Hair follicular keratinocyte (primary cell): ENCODE results near the gene IL17C. TPM values are rescaled to one million over a fixed set of nuclear protein-coding genes. Genes with fewer than 3 reads are reported as not detected.

Experiments used
- total RNA-seq: library from RNA; depleted of rRNA; stranded (reverse); fragments of >200 nt; gene quantifications from 2 replicates; pipeline ENCODE4 v1.2.3, GENCODE V29; 2015

The IL17C gene, protein sequence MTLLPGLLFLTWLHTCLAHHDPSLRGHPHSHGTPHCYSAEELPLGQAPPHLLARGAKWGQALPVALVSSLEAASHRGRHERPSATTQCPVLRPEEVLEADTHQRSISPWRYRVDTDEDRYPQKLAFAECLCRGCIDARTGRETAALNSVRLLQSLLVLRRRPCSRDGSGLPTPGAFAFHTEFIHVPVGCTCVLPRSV
- not detected in 2 replicates for total RNA-seq

DNA sequence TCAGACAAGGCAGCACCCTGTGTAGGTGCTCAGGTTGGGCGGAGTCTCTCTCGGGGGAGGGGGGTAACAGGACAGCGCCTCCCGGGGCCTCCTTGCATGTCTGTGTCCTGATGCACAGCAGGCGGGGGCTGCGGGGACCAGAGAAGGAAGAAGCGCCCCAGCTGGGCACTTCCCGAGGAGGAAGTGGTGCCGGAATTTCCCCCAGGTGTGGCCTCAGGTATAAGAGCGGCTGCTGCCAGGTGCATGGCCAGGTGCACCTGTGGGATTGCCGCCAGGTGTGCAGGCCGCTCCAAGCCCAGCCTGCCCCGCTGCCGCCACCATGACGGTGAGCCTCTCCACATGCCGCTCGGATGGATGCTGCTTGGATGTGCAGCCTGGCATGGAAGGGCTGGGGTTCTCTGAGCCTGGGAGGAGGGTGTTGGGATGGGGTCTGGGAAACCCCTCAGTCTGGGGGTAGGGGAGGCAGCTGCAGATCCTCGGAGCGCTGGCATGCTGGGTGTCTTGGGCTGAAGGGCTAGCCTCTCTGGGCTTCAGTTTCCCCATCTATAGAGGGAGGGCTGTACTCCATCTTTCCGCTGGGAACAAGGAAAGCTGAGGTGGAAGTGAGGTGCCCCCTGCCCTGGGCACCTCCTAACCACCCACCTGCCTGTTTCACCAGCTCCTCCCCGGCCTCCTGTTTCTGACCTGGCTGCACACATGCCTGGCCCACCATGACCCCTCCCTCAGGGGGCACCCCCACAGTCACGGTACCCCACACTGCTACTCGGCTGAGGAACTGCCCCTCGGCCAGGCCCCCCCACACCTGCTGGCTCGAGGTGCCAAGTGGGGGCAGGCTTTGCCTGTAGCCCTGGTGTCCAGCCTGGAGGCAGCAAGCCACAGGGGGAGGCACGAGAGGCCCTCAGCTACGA, at the start of gene IL17C:
Gene IL17C (plus strand): TSS at position 250 of the 908 bp plus-strand sequence. CDS start 70 bp downstream, at position 320.

DNA sequence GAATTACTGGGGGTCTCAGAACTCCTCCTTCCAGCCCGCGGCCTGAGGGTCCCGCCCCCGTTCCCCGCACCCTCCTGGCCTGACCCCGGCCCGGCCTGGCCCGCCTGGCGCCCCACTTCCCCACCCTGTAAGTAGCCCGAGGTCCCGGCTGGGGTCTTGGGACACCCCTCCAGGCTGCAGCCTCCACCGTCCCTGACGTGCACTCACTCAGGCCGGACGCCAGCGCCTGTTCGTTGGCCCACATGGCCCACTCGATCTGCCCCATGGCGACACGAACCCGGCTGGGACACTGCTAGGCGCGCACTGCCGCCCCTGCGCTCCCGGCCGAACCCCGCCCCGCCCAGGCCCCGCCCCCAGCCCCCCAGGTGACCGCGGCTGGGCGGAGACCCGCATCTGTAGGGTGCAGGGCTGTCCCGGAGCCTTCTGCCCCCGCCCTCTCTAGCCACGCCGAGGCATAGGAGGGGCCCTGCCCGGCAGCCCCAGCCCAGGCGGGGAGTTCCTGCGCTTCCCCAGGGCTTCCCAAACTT, 12.4 kb downstream of the IL17C start, which contains the start of gene CYBA:
Gene CYBA (minus strand): TSS at position 305 of the 527 bp plus-strand sequence. CDS start 40 bp downstream, at position 265.

DNA sequence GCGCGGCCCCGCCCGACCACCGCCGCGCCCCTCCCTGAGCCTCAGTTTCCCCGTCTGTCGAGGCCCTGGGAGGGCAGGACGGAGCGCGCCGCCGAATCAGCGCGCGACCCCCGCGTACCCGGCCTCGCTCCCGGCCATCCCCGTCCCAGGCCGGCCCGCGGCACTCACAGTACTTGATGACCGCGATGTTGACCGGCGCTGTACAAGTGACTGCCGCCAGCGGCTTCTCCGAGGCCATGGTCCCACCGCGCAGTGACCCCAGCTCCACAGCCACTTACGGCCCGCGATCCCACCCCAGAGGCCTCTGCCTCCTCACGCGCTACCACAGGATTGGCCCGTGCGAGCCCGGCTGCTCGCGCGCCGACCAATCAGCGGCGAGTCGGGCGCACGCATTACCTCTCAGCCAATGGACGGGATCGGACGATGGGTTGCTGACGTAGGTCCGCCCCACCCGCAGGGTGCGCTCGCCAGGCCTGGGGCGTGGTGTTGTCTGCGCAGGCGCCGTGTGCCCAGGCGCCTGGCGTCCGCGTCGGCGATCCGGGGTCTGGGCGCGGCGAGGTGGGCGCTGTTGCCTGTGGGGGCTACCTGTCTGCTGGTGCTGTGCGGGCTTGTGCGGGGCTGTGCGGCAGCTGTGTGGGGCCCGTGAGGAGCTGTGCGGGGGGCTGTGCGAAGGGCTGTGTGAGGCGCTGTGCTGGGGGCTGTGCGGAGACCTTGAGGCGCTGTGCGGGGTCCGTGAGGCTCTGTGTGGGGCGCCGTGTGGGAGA, 24.7 kb downstream of the IL17C start, which contains the start of gene MVD:
Gene MVD (minus strand): TSS at position 249 of the 764 bp plus-strand sequence. CDS start 11 bp downstream, at position 238.

DNA sequence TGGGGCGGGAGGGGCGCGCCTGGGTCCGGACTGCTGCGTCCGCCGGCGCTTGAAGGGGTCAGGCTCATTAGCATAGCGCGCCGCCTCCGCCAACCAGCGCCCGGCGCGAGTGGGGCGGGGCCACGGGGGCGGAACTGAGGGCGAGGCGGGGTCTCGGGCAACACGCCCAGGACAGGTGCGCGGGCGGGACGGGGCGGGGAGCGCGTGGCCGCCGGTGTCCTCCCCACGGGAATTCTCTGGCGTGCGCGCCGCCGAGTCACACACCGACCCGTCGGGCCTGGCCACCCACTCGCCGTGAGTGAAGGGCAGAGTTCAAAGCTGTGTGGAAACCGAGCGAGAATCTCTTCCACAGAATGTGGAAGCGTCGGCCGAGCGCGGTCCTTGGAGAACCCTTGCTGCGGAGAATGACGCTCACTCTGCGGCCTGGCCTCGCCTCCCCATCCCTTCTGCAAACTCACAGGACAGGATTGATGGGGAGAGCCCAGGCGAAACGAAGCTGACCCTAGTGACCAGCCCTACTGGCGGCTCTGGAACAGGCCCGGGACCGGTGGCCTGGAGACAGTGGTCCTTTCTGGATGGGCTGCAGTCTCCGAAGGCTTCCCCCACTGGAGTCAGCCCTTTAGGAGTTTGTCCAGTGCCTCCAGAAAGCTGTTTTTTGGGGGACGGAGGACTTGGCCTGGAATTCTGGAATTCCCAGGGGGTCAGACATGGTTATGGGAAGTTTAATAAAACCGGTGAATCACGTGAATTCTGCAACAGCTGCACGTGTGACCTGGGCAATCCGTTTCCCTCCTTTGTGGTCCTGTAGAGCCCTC, 48.3 kb downstream of the IL17C start, which contains the start of gene SNAI3:
Gene SNAI3 (minus strand): TSS at position 69 of the 815 bp plus-strand sequence. CDS start 101 bp downstream, outside the sequence.

Other genes with a start within 250 kb of the IL17C start
- gene ZFPM1, start 185.3 kb upstream of the IL17C start, total RNA-seq, result 1.2 and 1.5 TPM in 2 replicates
- 9.9 and 17.0 TPM in 2 replicates for gene ZC3H18, start 68.2 kb upstream of the IL17C start, total RNA-seq
- 88.1 and 94.3 TPM in 2 replicates for gene CYBA, start 12.5 kb downstream of the IL17C start, total RNA-seq
- gene MVD, start 24.5 kb downstream of the IL17C start, total RNA-seq, result 238 and 321 TPM in 2 replicates
- 0.57 TPM in 1 of 2 replicates, not detected in the other for gene SNAI3, start 47.9 kb downstream of the IL17C start, total RNA-seq
- gene RNF166, start 67.8 kb downstream of the IL17C start, total RNA-seq, result 10.5 and 12.8 TPM in 2 replicates
- gene CTU2, start 67.9 kb downstream of the IL17C start, total RNA-seq, result 11.0 and 24.8 TPM in 2 replicates
- gene PIEZO1, start 146.6 kb downstream of the IL17C start, total RNA-seq, result 167 and 172 TPM in 2 replicates
- 19.9 and 44.1 TPM in 2 replicates for gene CDT1, start 165.2 kb downstream of the IL17C start, total RNA-seq
- gene APRT, start 173.4 kb downstream of the IL17C start, total RNA-seq, result 209 and 236 TPM in 2 replicates
- gene GALNS, start 218.4 kb downstream of the IL17C start, total RNA-seq, result 18.2 and 23.8 TPM in 2 replicates
- 33.3 and 50.0 TPM in 2 replicates for gene TRAPPC2L, start 218.6 kb downstream of the IL17C start, total RNA-seq
- gene PABPN1L, start 228.1 kb downstream of the IL17C start, total RNA-seq, result not detected in 2 replicates